HEK293 (cell line): ENCODE results near the gene CSNK2A2.

Source experiments
- EGR2 ChIP-seq: fragments of 450-650 bp; formaldehyde crosslinking; IDR thresholded peaks from 2 replicates; pipeline ENCODE4 v1.5.1; 2016; ENCODE audit warnings: low read depth, missing biosample characterization, missing genetic modification characterization
- HOXA7 ChIP-seq: sonication (generic); formaldehyde crosslinking; IDR thresholded peaks from 2 replicates; pipeline ENCODE4 v1.8.1; 2022; ENCODE audit warnings: missing genetic modification reagents, borderline replicate concordance
- KLF1 ChIP-seq: fragments of 450-650 bp; formaldehyde crosslinking; IDR thresholded peaks from 2 replicates; pipeline ENCODE4 v1.5.1; 2016; ENCODE audit warnings: missing biosample characterization, missing genetic modification characterization
- OSR2 ChIP-seq: fragments of 450-650 bp; formaldehyde crosslinking; IDR thresholded peaks from 2 replicates; pipeline ENCODE4 v1.5.1; 2016; ENCODE audit warnings: missing biosample characterization, missing genetic modification characterization
- OVOL3 ChIP-seq: fragments of 450-650 bp; formaldehyde crosslinking; IDR thresholded peaks from 2 replicates; pipeline ENCODE4 v1.5.1; 2016; ENCODE audit warnings: missing biosample characterization, missing genetic modification characterization
- PBX3 ChIP-seq: sonication (generic); formaldehyde crosslinking; IDR thresholded peaks from 2 replicates; pipeline ENCODE4 v1.8.1; 2022; ENCODE audit warnings: mild to moderate bottlenecking, moderate library complexity, missing genetic modification reagents
- PRDM2 ChIP-seq: fragments of 450-650 bp; formaldehyde crosslinking; IDR thresholded peaks from 2 replicates; pipeline ENCODE4 v1.5.1; 2016; ENCODE audit warnings: missing biosample characterization, missing genetic modification characterization, borderline replicate concordance
- SCRT2 ChIP-seq: fragments of 450-650 bp; formaldehyde crosslinking; IDR thresholded peaks from 2 replicates; pipeline ENCODE4 v1.5.1; 2016; ENCODE audit warnings: missing biosample characterization, missing genetic modification characterization
- TRIM28 ChIP-seq: IDR thresholded peaks from 2 replicates; pipeline ENCODE4 v1.6.1; 2011; ENCODE audit warnings: low read length, control low read depth, borderline replicate concordance
- ZBTB26 ChIP-seq: fragments of 450-650 bp; formaldehyde crosslinking; optimal IDR thresholded peaks from 2 replicates; pipeline ENCODE3; 2016; ENCODE audit warnings: missing biosample characterization, mild to moderate bottlenecking, missing genetic modification characterization
- ZNF10 ChIP-seq: fragments of 450-650 bp; formaldehyde crosslinking; IDR thresholded peaks from 2 replicates; pipeline ENCODE4 v1.5.1; 2017; ENCODE audit warnings: missing biosample characterization, missing genetic modification characterization
- ZNF148 ChIP-seq: fragments of 450-650 bp; formaldehyde crosslinking; IDR thresholded peaks from 2 replicates; pipeline ENCODE4 v1.5.0; 2017; ENCODE audit warnings: missing biosample characterization, missing genetic modification characterization, borderline replicate concordance
- ZNF248 ChIP-seq: fragments of 450-650 bp; formaldehyde crosslinking; IDR thresholded peaks from 2 replicates; pipeline ENCODE4 v1.5.1; 2017; ENCODE audit warnings: missing biosample characterization, missing genetic modification characterization
- ZNF26 ChIP-seq: fragments of 450-650 bp; formaldehyde crosslinking; IDR thresholded peaks from 2 replicates; pipeline ENCODE4 v1.5.1; 2016; ENCODE audit warnings: missing biosample characterization, missing genetic modification characterization
- ZNF280D ChIP-seq: fragments of 450-650 bp; formaldehyde crosslinking; IDR thresholded peaks from 2 replicates; pipeline ENCODE4 v1.5.1; 2016; ENCODE audit warnings: missing biosample characterization, missing genetic modification characterization
- ZNF324 ChIP-seq: fragments of 450-650 bp; formaldehyde crosslinking; IDR thresholded peaks from 2 replicates; pipeline ENCODE4 v1.5.1; 2016; ENCODE audit warnings: missing biosample characterization, missing genetic modification characterization
- ZNF354C ChIP-seq: fragments of 450-650 bp; formaldehyde crosslinking; IDR thresholded peaks from 2 replicates; pipeline ENCODE4 v1.5.1; 2016; ENCODE audit warnings: missing biosample characterization, missing genetic modification characterization, low read depth, borderline replicate concordance
- ZNF391 ChIP-seq: fragments of 450-650 bp; formaldehyde crosslinking; IDR thresholded peaks from 2 replicates; pipeline ENCODE4 v1.5.1; 2016; ENCODE audit warnings: low read depth, missing biosample characterization, missing genetic modification characterization, borderline replicate concordance
- ZNF473 ChIP-seq: fragments of 450-650 bp; formaldehyde crosslinking; IDR thresholded peaks from 2 replicates; pipeline ENCODE4 v1.5.1; 2017; ENCODE audit warnings: missing biosample characterization, missing genetic modification characterization
- ZNF544 ChIP-seq: fragments of 450-650 bp; formaldehyde crosslinking; IDR thresholded peaks from 2 replicates; pipeline ENCODE4 v1.5.0; 2017; ENCODE audit warnings: missing biosample characterization, missing genetic modification characterization
- ZNF621 ChIP-seq: fragments of 450-650 bp; formaldehyde crosslinking; IDR thresholded peaks from 2 replicates; pipeline ENCODE4 v1.5.1; 2017; ENCODE audit warnings: missing biosample characterization, missing genetic modification characterization
- ZNF624 ChIP-seq: fragments of 450-650 bp; formaldehyde crosslinking; IDR thresholded peaks from 2 replicates; pipeline ENCODE4 v1.5.1; 2017; ENCODE audit warnings: missing biosample characterization, missing genetic modification characterization
- ZNF677 ChIP-seq: fragments of 450-650 bp; IDR thresholded peaks from 2 replicates; pipeline ENCODE4 v1.5.0; 2018; ENCODE audit warnings: missing biosample characterization, mild to moderate bottlenecking, missing genetic modification characterization, moderate library complexity
- ZNF777 ChIP-seq: fragments of 450-650 bp; formaldehyde crosslinking; IDR thresholded peaks from 2 replicates; pipeline ENCODE4 v1.5.1; 2017; ENCODE audit warnings: missing biosample characterization, missing genetic modification characterization, borderline replicate concordance
- ZNF791 ChIP-seq: fragments of 450-650 bp; formaldehyde crosslinking; IDR thresholded peaks from 2 replicates; pipeline ENCODE4 v1.5.1; 2016; ENCODE audit warnings: missing biosample characterization, missing genetic modification characterization
- ZSCAN16 ChIP-seq: fragments of 450-650 bp; formaldehyde crosslinking; IDR thresholded peaks from 2 replicates; pipeline ENCODE4 v1.5.1; 2016; ENCODE audit warnings: missing biosample characterization, missing genetic modification characterization

The CSNK2A2 gene

GRCh38 chr16:58236231-58236690 is 38.4 kb upstream of the CSNK2A2 start (continued):
- TF ChIP-seq PRDM2 (tag by site-specific recombination) (no peak), ZNF324 (no peak), ZNF621 (no peak), OSR2 (tag by site-specific recombination) (no peak), ZSCAN16 (no peak), PBX3 (CRISPR knock-in tag) (no peak), KLF1 (no peak), ZNF10 (tag by site-specific recombination) (no peak), ZBTB26 (no peak), SCRT2 (no peak), TRIM28 (no peak), ZNF544 (no peak), ZNF624 (no peak), ZNF791 (tag by site-specific recombination) (no peak), ZNF677 (tag by site-specific recombination) (no peak), ZNF148 (tag by site-specific recombination) (no peak), ZNF777 (no peak), ZNF391 (tag by site-specific recombination) (no peak), ZNF354C (tag by site-specific recombination) (no peak), EGR2 (no peak), HOXA7 (no peak), ZNF248 (tag by site-specific recombination) (no peak), ZNF473 (tag by site-specific recombination) (no peak), OVOL3 (tag by site-specific recombination) (no peak), ZNF280D (tag by site-specific recombination) (no peak), ZNF26 (tag by site-specific recombination) (no peak)
